DMS114 treated with DMSO at 0.1 percent for 48 hours (cell line): ENCODE results near the gene FAM20C.
"Not testable (repeated sequence)": the region's sequence is repeated elsewhere in the genome, so short reads cannot be mapped to it uniquely, and the experiment has no call there.

ENCODE experiments used
- DNase-seq: peaks from one replicate; lab custom pipeline; 2025; ENCODE audit not compliant: unreplicated experiment; lab: John Stamatoyannopoulos, UW

Gene FAM20C

DNA sequence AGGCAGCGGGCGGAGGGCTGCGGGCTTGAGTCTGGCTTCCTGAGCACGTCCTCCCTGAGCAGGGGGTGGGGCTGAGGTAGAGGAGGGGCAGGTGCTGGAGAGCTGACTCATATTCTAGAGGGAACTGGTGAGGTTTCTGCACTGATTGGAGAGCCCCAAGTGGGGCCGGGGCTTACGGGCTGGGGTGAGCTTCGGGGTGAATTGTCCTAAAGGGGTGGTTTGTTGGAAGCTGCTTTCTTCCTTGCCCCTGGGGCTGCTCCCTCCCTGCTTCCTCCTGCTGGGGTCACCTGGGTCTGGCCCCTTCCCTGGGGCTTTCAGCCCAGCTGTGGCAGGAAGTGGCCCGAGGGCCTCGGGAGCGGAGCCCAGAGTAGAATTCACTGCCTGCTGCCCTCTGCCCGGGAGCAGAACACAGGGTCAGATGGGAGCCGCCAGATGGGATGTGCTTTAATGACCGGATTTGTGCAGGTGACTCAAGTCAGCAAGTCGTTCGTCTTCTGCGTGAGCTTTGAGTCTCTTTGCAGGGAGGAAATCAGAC lies 48.6 kb downstream of the FAM20C start:
- DNase-seq = no peak

GRCh38 chr7:241513-241912 lies 49.1 kb downstream of the FAM20C start:
- no peak for DNase-seq

GRCh38 chr7:242826-243579 lies 50.6 kb downstream of the FAM20C start:
- DNase-seq = not testable (repeated sequence)

DNA sequence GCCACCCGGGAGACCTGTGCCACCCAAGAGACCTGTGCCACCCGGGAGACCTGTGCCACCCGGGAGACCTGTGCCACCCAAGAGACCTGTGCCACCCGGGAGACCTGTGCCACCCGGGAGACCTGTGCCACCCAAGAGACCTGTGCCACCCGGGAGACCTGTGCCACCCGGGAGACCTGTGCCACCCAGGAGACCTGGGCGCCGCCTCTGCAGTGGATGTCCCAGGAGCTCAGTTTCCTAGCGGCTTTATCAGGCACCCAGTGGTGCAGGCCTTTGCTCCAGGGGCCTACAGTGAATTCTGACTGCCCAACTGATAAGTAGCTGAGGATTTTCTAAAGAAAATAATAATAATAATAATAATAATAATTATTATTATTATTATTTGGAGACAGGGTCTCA lies 51.2 kb downstream of the FAM20C start:
- not testable (repeated sequence) for DNase-seq

- no peak for DNase-seq
Observed at GRCh38 chr7:244974-245373, 52.6 kb downstream of the FAM20C start.

DNA sequence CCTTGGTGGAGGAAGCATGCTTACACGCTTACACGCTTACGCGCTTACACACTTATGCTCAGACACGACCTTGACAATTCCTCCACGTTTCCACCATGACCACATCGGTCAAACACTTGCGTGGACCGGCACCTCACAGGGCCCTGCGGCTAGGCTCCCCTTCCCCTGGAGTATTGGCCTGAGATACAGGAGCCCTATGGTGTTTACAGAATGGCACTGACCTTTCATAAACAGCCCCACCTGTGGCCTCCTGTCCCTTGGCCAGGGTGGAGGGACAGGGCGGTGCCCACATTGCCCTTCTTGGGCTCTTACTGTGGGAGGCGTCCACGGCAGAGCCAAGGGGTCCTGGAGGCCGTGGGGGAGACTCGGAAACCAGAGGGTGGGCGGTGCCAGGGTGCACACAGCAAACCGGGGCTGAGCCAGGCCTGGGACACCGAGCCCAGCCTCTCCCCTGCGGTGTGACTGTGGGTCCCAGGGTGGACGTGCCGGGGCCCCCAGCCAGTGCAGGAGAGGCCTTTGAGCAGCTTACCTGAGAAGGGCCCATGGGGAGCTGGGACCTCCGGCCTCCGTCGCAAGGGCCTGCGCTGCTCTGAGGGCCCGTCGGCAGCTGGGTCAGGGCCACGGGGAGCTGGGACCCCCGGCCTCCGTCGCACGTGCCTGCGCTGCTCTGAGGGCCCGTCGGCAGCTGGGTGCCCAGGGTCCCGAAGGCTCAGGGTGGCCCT lies 53.4 kb downstream of the FAM20C start:
- DNase-seq = no peak

GRCh38 chr7:246451-246850 lies 54.1 kb downstream of the FAM20C start:
- no peak for DNase-seq

DNA sequence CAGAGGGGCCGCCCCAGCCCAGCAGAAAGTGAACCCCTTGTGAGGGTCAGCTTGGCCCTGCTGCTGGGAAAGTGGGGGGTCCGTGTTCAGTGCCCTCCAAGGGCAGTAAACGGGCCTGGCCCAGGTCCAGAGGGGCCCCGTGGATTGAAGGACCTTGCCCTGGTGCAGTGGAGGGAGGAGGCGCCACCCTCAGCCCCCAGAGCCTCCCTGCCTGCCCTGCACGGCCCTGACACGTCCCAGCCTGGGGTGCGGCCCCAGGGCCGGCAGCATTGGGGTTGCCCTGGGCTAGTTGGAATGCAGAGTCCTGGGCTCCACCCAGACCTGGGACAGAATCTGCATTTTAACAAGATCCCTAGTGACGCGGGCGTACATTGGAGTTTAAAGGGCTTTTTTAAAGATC lies 54.8 kb downstream of the FAM20C start:
- DNase-seq = no peak

GRCh38 chr7:247636-248035 lies 55.3 kb downstream of the FAM20C start:
- DNase-seq = no peak

- no peak for DNase-seq
Observed at GRCh38 chr7:248732-249435, 56.5 kb downstream of the FAM20C start.

- no peak for DNase-seq
Observed at GRCh38 chr7:249989-250388, 57.6 kb downstream of the FAM20C start.

GRCh38 chr7:250523-250922 lies 58.2 kb downstream of the FAM20C start:
- no peak for DNase-seq

GRCh38 chr7:251005-251404 lies 58.6 kb downstream of the FAM20C start:
- DNase-seq = no peak

DNA sequence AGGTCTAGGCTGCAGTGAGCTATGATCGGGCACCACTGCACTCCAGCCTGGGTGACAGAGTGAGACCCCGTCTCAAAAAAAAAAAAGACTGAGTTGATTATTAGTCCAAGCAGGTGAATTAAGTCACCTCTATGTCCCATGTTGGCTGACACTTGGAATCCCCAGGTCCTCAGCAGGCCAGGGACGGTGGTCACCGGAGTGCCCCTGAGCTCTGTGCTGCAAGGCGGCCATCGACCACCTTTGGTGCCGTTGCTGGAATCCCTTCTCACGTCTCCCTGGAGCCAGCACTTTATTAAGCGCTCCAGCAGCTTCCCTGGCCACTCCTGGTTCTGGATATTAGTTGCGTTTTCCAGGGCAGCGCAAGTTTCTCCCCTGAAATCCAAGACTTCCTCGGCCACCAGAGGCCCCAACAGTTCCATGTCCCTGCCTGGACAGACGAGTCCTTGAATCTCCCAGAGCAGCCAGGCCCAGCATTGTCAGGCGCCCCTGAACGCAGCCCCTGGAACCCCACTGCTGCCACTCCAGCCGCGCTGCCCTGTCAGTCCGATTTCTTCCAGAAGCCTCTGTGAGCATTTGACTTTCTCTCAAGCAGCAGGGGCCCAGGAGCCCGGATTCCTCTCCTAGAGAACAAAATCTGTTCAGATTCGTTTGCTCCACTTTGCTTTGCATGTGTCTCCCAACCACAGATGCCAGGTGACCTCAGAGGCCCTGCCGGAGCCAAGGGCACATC lies 59.2 kb downstream of the FAM20C start:
- no peak for DNase-seq

GRCh38 chr7:252216-252965 lies 60.0 kb downstream of the FAM20C start:
- no peak for DNase-seq

- no peak for DNase-seq
Observed at GRCh38 chr7:252981-253380, 60.6 kb downstream of the FAM20C start.

DNA sequence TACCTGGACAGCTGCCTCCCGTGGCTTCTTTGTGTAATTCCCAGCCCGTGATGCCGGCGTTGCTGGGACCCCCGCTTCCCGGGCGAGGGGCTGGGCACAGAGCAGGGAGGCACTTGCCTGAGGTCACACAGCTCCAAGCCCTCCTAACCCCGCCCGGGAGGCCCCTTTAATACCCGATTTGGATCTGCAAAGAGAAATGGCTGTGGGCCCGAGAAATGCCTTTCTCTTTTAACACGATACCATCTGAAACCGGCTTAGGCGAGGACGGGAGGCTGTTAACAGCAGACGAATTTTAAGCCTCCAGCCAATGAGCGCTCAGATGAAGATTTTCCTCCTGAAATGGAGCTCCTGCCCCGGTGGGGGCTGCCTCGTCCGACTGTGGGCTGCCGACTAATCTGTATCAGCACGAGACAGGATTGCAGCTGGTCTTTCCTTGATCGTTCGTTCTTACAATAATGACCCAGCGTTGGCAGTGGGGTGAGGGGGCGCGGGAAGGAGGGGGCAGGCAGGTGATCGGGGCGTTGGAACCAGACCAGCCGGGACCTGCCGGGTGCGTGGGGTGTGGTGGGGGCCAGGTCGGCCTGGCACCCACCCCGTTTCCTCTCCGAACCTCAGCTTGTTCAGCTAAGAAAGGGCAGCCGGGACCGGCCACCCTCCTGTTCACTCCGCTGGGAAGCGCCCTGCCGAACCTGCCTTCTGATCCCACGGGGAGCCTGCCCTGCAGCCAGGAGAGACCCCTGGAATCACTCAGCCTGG lies 61.4 kb downstream of the FAM20C start:
- no peak for DNase-seq

DNA sequence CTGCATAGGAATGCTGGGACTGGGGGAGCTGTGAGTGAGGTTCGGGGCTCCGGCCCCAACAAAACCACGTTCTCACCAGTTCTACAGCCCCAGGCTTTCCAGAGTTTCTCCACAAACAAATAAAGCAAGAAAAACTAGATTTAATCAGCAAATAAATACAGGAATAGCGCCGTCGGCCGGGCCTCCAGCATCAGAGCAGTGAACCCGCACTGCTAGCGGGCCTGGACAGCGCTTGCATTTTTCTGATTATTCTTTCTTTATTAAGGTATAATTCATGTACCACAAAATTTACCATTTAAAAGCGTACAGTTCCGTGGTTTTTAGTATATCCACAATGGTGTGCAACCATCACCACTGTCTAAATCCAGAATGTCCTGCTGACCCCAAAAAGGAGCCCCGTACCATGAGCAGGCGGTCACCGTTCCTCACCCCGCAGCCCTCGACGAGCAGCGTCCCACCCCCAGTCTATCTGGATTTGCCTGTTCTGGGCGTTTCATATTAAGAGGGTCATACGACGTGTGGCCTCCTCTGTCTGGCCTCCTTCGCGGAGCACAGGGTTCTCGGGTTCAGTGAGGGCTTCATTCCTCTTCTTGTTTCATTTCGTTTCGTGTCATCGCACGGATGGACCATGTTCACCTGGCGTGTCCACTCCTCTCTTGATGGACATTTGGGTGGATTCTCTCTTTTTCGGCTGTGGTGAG lies 62.1 kb downstream of the FAM20C start:
- no peak for DNase-seq

DNA sequence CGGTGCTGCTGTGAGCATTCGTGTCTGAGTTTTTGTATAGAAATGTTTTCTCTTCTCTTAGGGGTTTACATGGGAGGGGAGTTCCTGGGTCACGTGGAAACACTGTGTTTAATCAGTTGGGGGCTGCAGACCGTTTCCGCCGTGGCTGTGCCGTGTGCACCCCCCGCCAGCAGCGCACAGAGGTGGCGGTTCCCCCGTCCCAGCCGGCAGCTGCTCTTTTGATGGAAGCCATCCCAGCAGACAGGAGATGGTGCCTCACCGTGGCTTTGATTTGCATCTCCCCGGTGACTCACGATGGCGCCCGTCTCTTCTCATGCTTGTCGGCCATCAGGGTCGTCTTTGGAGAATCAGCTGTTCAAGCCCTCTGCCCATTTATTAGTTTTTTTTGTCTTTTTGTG lies 62.7 kb downstream of the FAM20C start:
- no peak for DNase-seq
